Ishikawa (cell line): ENCODE results near the gene TSPAN11.

Experiments used
- CEBPB ChIP-seq: IDR thresholded peaks from 2 replicates; pipeline ENCODE4 v1.6.1; 2012
- CREB1 ChIP-seq: IDR thresholded peaks from 2 replicates; pipeline ENCODE4 v1.6.1; 2012; ENCODE audit warnings: low read depth
- EGR1 ChIP-seq: IDR thresholded peaks from 2 replicates; pipeline ENCODE4 v1.6.1; 2012
- EP300 ChIP-seq: IDR thresholded peaks from 2 replicates; pipeline ENCODE4 v1.6.1; 2012; ENCODE audit warnings: borderline replicate concordance
- FOXM1 ChIP-seq: IDR thresholded peaks from 2 replicates; pipeline ENCODE4 v1.6.1; 2012; ENCODE audit warnings: low read depth, borderline replicate concordance
- MAX ChIP-seq: IDR thresholded peaks from 2 replicates; pipeline ENCODE4 v1.6.1; 2012
- NFIC ChIP-seq: IDR thresholded peaks from 2 replicates; pipeline ENCODE4 v1.6.1; 2012
- RAD21 ChIP-seq: IDR thresholded peaks from 2 replicates; pipeline ENCODE4 v1.6.1; 2012; ENCODE audit warnings: low read depth
- REST ChIP-seq: IDR thresholded peaks from 2 replicates; pipeline ENCODE4 v1.6.1; 2012; ENCODE audit warnings: low read depth, mild to moderate bottlenecking
- TAF1 ChIP-seq: IDR thresholded peaks from 2 replicates; pipeline ENCODE4 v1.6.1; 2012; ENCODE audit warnings: low read depth, mild to moderate bottlenecking
- TCF12 ChIP-seq: IDR thresholded peaks from 2 replicates; pipeline ENCODE4 v1.6.1; 2012; ENCODE audit warnings: low read depth
- TEAD4 ChIP-seq: IDR thresholded peaks from 2 replicates; pipeline ENCODE4 v1.6.1; 2012
- USF1 ChIP-seq: IDR thresholded peaks from 2 replicates; pipeline ENCODE4 v1.6.1; 2012
- YY1 ChIP-seq: IDR thresholded peaks from 2 replicates; pipeline ENCODE4 v1.6.1; 2012; ENCODE audit warnings: low read depth
- ZBTB7A ChIP-seq: IDR thresholded peaks from 2 replicates; pipeline ENCODE4 v1.6.1; 2012; ENCODE audit warnings: low read depth

Gene TSPAN11

GRCh38 chr12:31003861-31004640, 77.5 kb downstream of the TSPAN11 start:
- TF ChIP-seq NFIC (no peak), CREB1 (no peak), YY1 (no peak), EP300 (no peak), TAF1 (no peak), TEAD4 (no peak), FOXM1 (no peak)

GRCh38 chr12:31004666-31005065, 78.1 kb downstream of the TSPAN11 start:
- TF ChIP-seq CREB1 = no peak
- no peak for TF ChIP-seq ZBTB7A
- no peak for TF ChIP-seq YY1
- no peak for TF ChIP-seq REST
- no peak for TF ChIP-seq CEBPB
- no peak for TF ChIP-seq MAX
- TF ChIP-seq TEAD4 = no peak
- TF ChIP-seq EP300 = no peak
- no peak for TF ChIP-seq FOXM1
- TF ChIP-seq TAF1 = no peak
- TF ChIP-seq NFIC = no peak
- no peak for TF ChIP-seq EGR1
- no peak for TF ChIP-seq RAD21
- TF ChIP-seq USF1 = no peak
- no peak for TF ChIP-seq TCF12

- TF ChIP-seq MAX (no peak), FOXM1 (no peak), EGR1 (no peak), ZBTB7A (no peak), REST (no peak), CREB1 (no peak), TCF12 (no peak), NFIC (no peak), TAF1 (no peak), EP300 (no peak), CEBPB (no peak), TEAD4 (no peak), USF1 (no peak), YY1 (no peak), RAD21 (no peak)
Observed at GRCh38 chr12:31005256-31005943, 78.9 kb downstream of the TSPAN11 start.

GRCh38 chr12:31005944-31006361, 79.4 kb downstream of the TSPAN11 start:
- TF ChIP-seq EP300 (no peak), FOXM1 (no peak), NFIC (no peak), CEBPB (no peak), TAF1 (no peak)

GRCh38 chr12:31006416-31007152, 80.0 kb downstream of the TSPAN11 start:
- TF ChIP-seq CEBPB (no peak), TCF12 (no peak), RAD21 (no peak), USF1 (no peak), TEAD4 (no peak), EGR1 (no peak), ZBTB7A (no peak), NFIC (no peak), FOXM1 (no peak), YY1 (no peak), REST (no peak), EP300 (no peak), MAX (no peak)
